Measurements from ENCODE around the gene MYCBPAP. TPM values are rescaled to one million over a fixed set of nuclear protein-coding genes. Genes with fewer than 3 reads are reported as not detected.

Gene MYCBPAP
- total RNA-seq, 1 donor from 2014 or later, result 1.7 TPM

- Mint-ChIP-seq H3K27me3 (peaks cover 63% of the 10 kb centered on the region), H3K36me3 (ENCODE audit: insufficient read depth) (no peaks in the 10 kb centered on the region), H3K4me3 (ENCODE audit: low read depth) (no peak overlapping the region), H3K27ac (no peak overlapping the region), H3K4me1 (ENCODE audit: low read depth) (peaks cover 17% of the 10 kb centered on the region), H3K9me3 (ENCODE audit: low read depth) (no peaks in the 10 kb centered on the region)
- no peak for DNase-seq (ENCODE audit: low spot score, unreplicated experiment)
- TF ChIP-seq CTCF (IDR thresholded peaks at IDR 0.05; ENCODE audit: unreplicated experiment), result no peak
Observed at GRCh38 chr17:50564916-50565315, 56.7 kb downstream of the MYCBPAP start.

GRCh38 chr17:50565402-50566350 is 57.4 kb downstream of the MYCBPAP start:
- no peak overlapping the region for H3K4me3 Mint-ChIP-seq (ENCODE audit: low read depth)

GRCh38 chr17:50566886-50567285 is 58.6 kb downstream of the MYCBPAP start:
- Mint-ChIP-seq H3K9me3 (ENCODE audit: low read depth) (no peaks in the 10 kb centered on the region), H3K4me1 (ENCODE audit: low read depth) (peaks cover 25% of the 10 kb centered on the region), H3K27ac (no peak overlapping the region)

More at GRCh38 chr17:50565402-50566350, 57.4 kb downstream of the MYCBPAP start:
- no peaks in the 10 kb centered on the region for H3K36me3 Mint-ChIP-seq (ENCODE audit: insufficient read depth)
- no peak for TF ChIP-seq CTCF (IDR thresholded peaks at IDR 0.05; ENCODE audit: unreplicated experiment)
- H3K27ac Mint-ChIP-seq, result no peak overlapping the region
- DNase-seq (ENCODE audit: low spot score, unreplicated experiment), result no peak
- peaks cover 23% of the 10 kb centered on the region for H3K4me1 Mint-ChIP-seq (ENCODE audit: low read depth)
- no peaks in the 10 kb centered on the region for H3K9me3 Mint-ChIP-seq (ENCODE audit: low read depth)
- peaks cover 59% of the 10 kb centered on the region for H3K27me3 Mint-ChIP-seq

GRCh38 chr17:50568659-50569058 is 60.4 kb downstream of the MYCBPAP start:
- Mint-ChIP-seq H3K36me3 (ENCODE audit: insufficient read depth) (no peaks in the 10 kb centered on the region), H3K4me3 (ENCODE audit: low read depth) (no peak overlapping the region), H3K9me3 (ENCODE audit: low read depth) (no peaks in the 10 kb centered on the region), H3K27me3 (peaks cover 52% of the 10 kb centered on the region), H3K27ac (no peak overlapping the region), H3K4me1 (ENCODE audit: low read depth) (peaks cover 21% of the 10 kb centered on the region)
- no peak for DNase-seq (ENCODE audit: low spot score, unreplicated experiment)
- TF ChIP-seq CTCF (IDR thresholded peaks at IDR 0.05; ENCODE audit: unreplicated experiment), result no peak

More at GRCh38 chr17:50566886-50567285, 58.6 kb downstream of the MYCBPAP start:
- H3K4me3 Mint-ChIP-seq (ENCODE audit: low read depth), result no peak overlapping the region
- no peak for DNase-seq (ENCODE audit: low spot score, unreplicated experiment)
- peaks cover 65% of the 10 kb centered on the region for H3K27me3 Mint-ChIP-seq
- no peaks in the 10 kb centered on the region for H3K36me3 Mint-ChIP-seq (ENCODE audit: insufficient read depth)
- no peak for TF ChIP-seq CTCF (IDR thresholded peaks at IDR 0.05; ENCODE audit: unreplicated experiment)

GRCh38 chr17:50569592-50569991 is 61.4 kb downstream of the MYCBPAP start:
- Mint-ChIP-seq H3K27ac (no peak overlapping the region), H3K9me3 (ENCODE audit: low read depth) (no peaks in the 10 kb centered on the region), H3K4me1 (ENCODE audit: low read depth) (peaks cover 21% of the 10 kb centered on the region), H3K27me3 (peaks cover 42% of the 10 kb centered on the region), H3K36me3 (ENCODE audit: insufficient read depth) (no peaks in the 10 kb centered on the region), H3K4me3 (ENCODE audit: low read depth) (no peak overlapping the region)
- no peak for DNase-seq (ENCODE audit: low spot score, unreplicated experiment)
- TF ChIP-seq CTCF (IDR thresholded peaks at IDR 0.05; ENCODE audit: unreplicated experiment), result no peak

All from progenitor cell of endocrine pancreas (in vitro differentiated cells).